ENCODE results near the gene FBRS. TPM values are rescaled to one million over a fixed set of nuclear protein-coding genes. Genes with fewer than 3 reads are reported as not detected.
"Not testable (repeated sequence)": the region's sequence is repeated elsewhere in the genome, so short reads cannot be mapped to it uniquely, and the experiment has no call there.

Gene FBRS
- total and polyA plus RNA-seq, 3 donors from 2014 or later: 140 to 302 (median 165) TPM

GRCh38 chr16:30694926-30695693 is 36.9 kb downstream of the FBRS start:
- intact Hi-C loops (cut with DNase I; ENCODE audit: low total_unique reads): no loop called here
- Histone ChIP-seq H3K27me3 (no peaks in the 10 kb centered on the region), H3K9me3 (no peaks in the 10 kb centered on the region), H3K27ac (no peak overlapping the region), H3K36me3 (ENCODE audit: low read depth, missing control alignments) (no peaks in the 10 kb centered on the region), H3K4me3 (no peak overlapping the region), H3K4me1 (peaks cover 11% of the 10 kb centered on the region)
- no peak for DNase-seq
- no peak for TF ChIP-seq POLR2A (IDR thresholded peaks at IDR 0.05)
- TF ChIP-seq, protein P1, sequence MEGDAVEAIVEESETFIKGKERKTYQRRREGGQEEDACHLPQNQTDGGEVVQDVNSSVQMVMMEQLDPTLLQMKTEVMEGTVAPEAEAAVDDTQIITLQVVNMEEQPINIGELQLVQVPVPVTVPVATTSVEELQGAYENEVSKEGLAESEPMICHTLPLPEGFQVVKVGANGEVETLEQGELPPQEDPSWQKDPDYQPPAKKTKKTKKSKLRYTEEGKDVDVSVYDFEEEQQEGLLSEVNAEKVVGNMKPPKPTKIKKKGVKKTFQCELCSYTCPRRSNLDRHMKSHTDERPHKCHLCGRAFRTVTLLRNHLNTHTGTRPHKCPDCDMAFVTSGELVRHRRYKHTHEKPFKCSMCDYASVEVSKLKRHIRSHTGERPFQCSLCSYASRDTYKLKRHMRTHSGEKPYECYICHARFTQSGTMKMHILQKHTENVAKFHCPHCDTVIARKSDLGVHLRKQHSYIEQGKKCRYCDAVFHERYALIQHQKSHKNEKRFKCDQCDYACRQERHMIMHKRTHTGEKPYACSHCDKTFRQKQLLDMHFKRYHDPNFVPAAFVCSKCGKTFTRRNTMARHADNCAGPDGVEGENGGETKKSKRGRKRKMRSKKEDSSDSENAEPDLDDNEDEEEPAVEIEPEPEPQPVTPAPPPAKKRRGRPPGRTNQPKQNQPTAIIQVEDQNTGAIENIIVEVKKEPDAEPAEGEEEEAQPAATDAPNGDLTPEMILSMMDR (IDR thresholded peaks at IDR 0.05): no peak
- 79 to 88% methylated on average over 11 of the region's 11 CpGs for WGBS, 2 donors

DNA sequence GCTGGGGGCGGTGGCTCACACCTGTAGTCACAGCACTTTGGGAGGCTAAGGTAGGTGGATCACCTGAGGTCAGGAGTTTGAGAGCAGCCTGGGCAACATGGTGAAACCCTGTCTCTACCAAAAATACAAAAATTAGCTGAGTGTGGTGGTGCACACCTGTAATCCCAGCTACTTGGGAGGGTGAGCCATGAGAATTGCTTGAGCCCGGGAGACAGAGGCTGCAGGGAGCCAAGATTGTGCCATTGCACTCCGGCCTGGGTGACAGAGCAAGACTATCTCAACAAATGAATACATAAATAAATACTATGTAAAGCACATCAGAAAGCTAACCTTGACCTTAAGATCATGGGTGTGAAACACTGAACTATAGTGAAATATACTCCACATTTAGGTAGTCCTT is 38.4 kb downstream of the FBRS start:
- H3K36me3 ChIP-seq (ENCODE audit: low read depth, missing control alignments); H3K27me3 ChIP-seq; H3K9me3 ChIP-seq; DNase-seq; H3K4me3 ChIP-seq; intact Hi-C loops (cut with DNase I; ENCODE audit: low total_unique reads); H3K27ac ChIP-seq: not testable (repeated sequence)
- 70 to 85% methylated on average over 3 of the region's 3 CpGs for WGBS, 2 donors
- peaks cover 17% of the 10 kb centered on the region for H3K4me1 ChIP-seq

DNA sequence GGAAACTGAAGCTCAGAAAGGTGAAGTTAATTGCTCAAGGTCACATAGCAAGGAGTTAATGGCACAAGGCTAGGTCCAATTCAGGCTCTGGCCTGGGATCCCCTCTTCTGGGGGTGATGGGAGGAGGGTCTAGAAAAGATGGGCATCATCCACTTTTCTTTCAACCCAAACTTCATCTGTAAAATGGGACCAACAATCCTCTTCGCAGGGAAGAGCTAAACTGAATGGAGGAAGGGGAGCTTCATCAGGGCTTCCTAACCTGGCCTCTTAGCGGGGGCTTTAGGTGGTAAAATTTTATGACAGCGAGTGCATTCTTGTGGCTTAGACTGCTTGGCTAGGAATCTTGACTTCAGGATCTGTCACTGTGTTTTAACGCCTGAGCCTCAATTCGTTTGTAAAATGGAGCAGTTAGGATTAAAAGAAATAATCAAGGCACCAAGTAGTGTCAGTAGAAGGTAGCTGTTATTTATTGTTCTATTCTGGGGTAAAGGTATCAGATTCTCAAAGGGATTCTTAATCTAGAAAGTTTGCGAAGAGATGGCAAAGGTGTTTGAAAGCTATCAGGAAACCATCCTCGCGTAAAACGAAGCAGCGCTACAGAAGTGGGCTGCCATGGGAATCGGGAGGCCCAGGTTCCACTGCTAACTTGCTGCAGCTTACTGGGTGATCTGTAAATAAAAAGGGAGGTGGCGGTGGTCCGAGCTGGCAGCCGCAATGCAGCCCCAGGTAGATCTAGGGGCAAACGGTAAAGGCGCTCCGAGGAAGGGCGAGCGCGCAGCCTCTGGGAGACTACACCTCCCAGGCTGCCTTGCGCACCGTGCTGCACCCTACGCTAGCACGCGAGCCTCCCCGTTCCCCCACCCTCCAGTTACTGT is 39.3 kb downstream of the FBRS start:
- intact Hi-C loops (cut with DNase I; ENCODE audit: low total_unique reads): no loop called here

DNA sequence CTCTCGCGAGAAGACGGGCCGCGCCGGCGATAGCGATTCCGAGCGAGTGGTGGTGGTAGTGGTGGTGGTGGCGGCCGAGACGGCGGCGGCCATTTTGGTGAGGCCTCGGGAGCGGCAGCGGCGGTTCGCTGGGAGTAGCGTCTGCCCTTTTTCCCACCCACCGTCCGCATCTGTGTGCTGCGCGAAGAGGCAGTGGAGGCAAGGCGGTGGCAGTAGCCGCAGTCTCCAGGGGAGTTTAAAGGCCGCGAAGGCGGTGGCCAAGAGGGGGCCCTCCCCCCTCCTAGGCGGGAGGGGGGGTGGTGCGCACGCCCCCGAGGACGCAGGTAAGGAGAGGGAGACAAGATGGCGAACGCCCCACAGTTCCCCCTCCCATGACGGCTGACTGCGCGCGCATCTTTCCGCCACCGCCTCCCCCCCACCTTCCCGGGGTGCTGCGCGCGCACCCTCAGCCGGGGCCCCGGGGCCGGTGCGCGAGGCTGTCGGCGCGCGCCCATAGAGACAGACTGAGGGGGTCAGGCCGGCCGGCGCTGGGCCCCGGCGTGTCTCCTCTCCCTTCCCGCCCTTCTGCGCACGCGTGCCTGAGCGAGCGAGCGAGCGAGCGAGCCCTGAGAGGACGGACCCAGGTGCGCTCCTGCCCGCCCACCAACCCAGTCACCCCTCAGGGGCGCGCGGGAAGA is 40.0 kb downstream of the FBRS start:
- Histone ChIP-seq H3K27ac (peak overlapping the region; percentile 99), H3K4me3 (peak overlapping the region; percentile 87 to 100), H3K27me3 (no peaks in the 10 kb centered on the region), H3K4me1 (peaks cover 17% of the 10 kb centered on the region), H3K36me3 (ENCODE audit: low read depth, missing control alignments) (no peaks in the 10 kb centered on the region), H3K9me3 (no peaks in the 10 kb centered on the region)
- TF ChIP-seq POLR2A (IDR thresholded peaks at IDR 0.05): peak; percentile 16
- TF ChIP-seq, protein P1 (IDR thresholded peaks at IDR 0.05): no peak
- intact Hi-C loops (cut with DNase I; ENCODE audit: low total_unique reads): no loop called here
- WGBS, 2 donors: 0 to 1% methylated on average over 22 to 57 of the region's 76 CpGs
- peak; percentile 94 for DNase-seq

More for the DNA sequence above, 39.3 kb downstream of the FBRS start:
- no peaks in the 10 kb centered on the region for H3K27me3 ChIP-seq
- no peaks in the 10 kb centered on the region for H3K9me3 ChIP-seq
- TF ChIP-seq, protein P1 (IDR thresholded peaks at IDR 0.05): no peak
- no peaks in the 10 kb centered on the region for H3K36me3 ChIP-seq (ENCODE audit: low read depth, missing control alignments)
- DNase-seq: peak; percentile 99
- peak overlapping the region; percentile 99 for H3K27ac ChIP-seq
- peaks cover 17% of the 10 kb centered on the region for H3K4me1 ChIP-seq
- WGBS, 2 donors: 10 to 11% methylated on average over 14 to 20 of the region's 26 CpGs
- H3K4me3 ChIP-seq: peak overlapping the region; percentile 87 to 100

Data from testis (tissue), 3 donors.